ENCODE data around the gene TMEM163.

Gene TMEM163

GRCh38 chr2:134468164-134468563 is 250.6 kb downstream of the TMEM163 start:
- H3K4me3 ChIP-seq (ENCODE audit: low read length in 2 of 2), result no peak overlapping the region
- H3K9me3 ChIP-seq (ENCODE audit: control insufficient read depth in 2 of 2, low read length in 2 of 2), result peaks cover 0 to 4% of the 10 kb centered on the region in 2 donors
- no peak overlapping the region for H3K27ac ChIP-seq (ENCODE audit: low read length)
- no peaks in the 10 kb centered on the region for H3K36me3 ChIP-seq (ENCODE audit: control insufficient read depth in 2 of 2, insufficient read depth in 2 of 2, low read length in 2 of 2)
- H3K4me1 ChIP-seq (ENCODE audit: control insufficient read depth, insufficient read depth, low read length), result no peaks in the 10 kb centered on the region
- H3K27me3 ChIP-seq (ENCODE audit: control insufficient read depth in 1 of 2, insufficient read depth in 2 of 2, low read length in 2 of 2), result peaks cover 0 to 2% of the 10 kb centered on the region in 2 donors
- no peak overlapping the region for H3K9ac ChIP-seq (ENCODE audit: low read length in 2 of 2)

- no peak overlapping the region for H3K4me3 ChIP-seq (ENCODE audit: low read length in 2 of 2)
- H3K9ac ChIP-seq (ENCODE audit: low read length in 2 of 2), result no peak overlapping the region
- H3K27ac ChIP-seq (ENCODE audit: low read length), result no peak overlapping the region
- no peaks in the 10 kb centered on the region for H3K36me3 ChIP-seq (ENCODE audit: control insufficient read depth in 2 of 2, insufficient read depth in 2 of 2, low read length in 2 of 2)
- H3K4me1 ChIP-seq (ENCODE audit: control insufficient read depth, insufficient read depth, low read length), result no peaks in the 10 kb centered on the region
- H3K27me3 ChIP-seq (ENCODE audit: control insufficient read depth in 1 of 2, insufficient read depth in 2 of 2, low read length in 2 of 2), result peaks cover 0 to 2% of the 10 kb centered on the region in 2 donors
- no peaks in the 10 kb centered on the region for H3K9me3 ChIP-seq (ENCODE audit: control insufficient read depth in 2 of 2, low read length in 2 of 2)
These were observed 252.7 kb downstream of the TMEM163 start for GRCh38 chr2:134466141-134466540.

GRCh38 chr2:134465228-134466105 is 253.3 kb downstream of the TMEM163 start:
- Histone ChIP-seq H3K4me3 (ENCODE audit: low read length in 2 of 2) (no peak overlapping the region), H3K4me1 (ENCODE audit: control insufficient read depth, insufficient read depth, low read length) (no peaks in the 10 kb centered on the region), H3K27ac (ENCODE audit: low read length) (no peak overlapping the region), H3K27me3 (ENCODE audit: control insufficient read depth in 1 of 2, insufficient read depth in 2 of 2, low read length in 2 of 2) (peaks cover 0 to 2% of the 10 kb centered on the region in 2 donors), H3K9me3 (ENCODE audit: control insufficient read depth in 2 of 2, low read length in 2 of 2) (no peaks in the 10 kb centered on the region), H3K9ac (ENCODE audit: low read length in 2 of 2) (no peak overlapping the region), H3K36me3 (ENCODE audit: control insufficient read depth in 2 of 2, insufficient read depth in 2 of 2, low read length in 2 of 2) (no peaks in the 10 kb centered on the region)

GRCh38 chr2:134463699-134464022 is 255.1 kb downstream of the TMEM163 start:
- H3K4me1 ChIP-seq (ENCODE audit: control insufficient read depth, insufficient read depth, low read length), result no peaks in the 10 kb centered on the region
- H3K9me3 ChIP-seq (ENCODE audit: control insufficient read depth in 2 of 2, low read length in 2 of 2), result no peaks in the 10 kb centered on the region
- H3K36me3 ChIP-seq (ENCODE audit: control insufficient read depth in 2 of 2, insufficient read depth in 2 of 2, low read length in 2 of 2), result no peaks in the 10 kb centered on the region
- H3K4me3 ChIP-seq (ENCODE audit: low read length in 2 of 2), result no peak overlapping the region
- peaks cover 0 to 2% of the 10 kb centered on the region in 2 donors for H3K27me3 ChIP-seq (ENCODE audit: control insufficient read depth in 1 of 2, insufficient read depth in 2 of 2, low read length in 2 of 2)
- no peak overlapping the region for H3K9ac ChIP-seq (ENCODE audit: low read length in 2 of 2)
- no peak overlapping the region for H3K27ac ChIP-seq (ENCODE audit: low read length)

GRCh38 chr2:134462791-134463698 is 255.8 kb downstream of the TMEM163 start:
- no peaks in the 10 kb centered on the region for H3K36me3 ChIP-seq (ENCODE audit: control insufficient read depth in 2 of 2, insufficient read depth in 2 of 2, low read length in 2 of 2)

GRCh38 chr2:134462275-134462674 is 256.5 kb downstream of the TMEM163 start:
- H3K9ac ChIP-seq (ENCODE audit: low read length in 2 of 2), result no peak overlapping the region
- H3K27ac ChIP-seq (ENCODE audit: low read length), result no peak overlapping the region
- H3K36me3 ChIP-seq (ENCODE audit: control insufficient read depth in 2 of 2, insufficient read depth in 2 of 2, low read length in 2 of 2), result no peaks in the 10 kb centered on the region
- no peak overlapping the region for H3K4me3 ChIP-seq (ENCODE audit: low read length in 2 of 2)
- H3K9me3 ChIP-seq (ENCODE audit: control insufficient read depth in 2 of 2, low read length in 2 of 2), result no peaks in the 10 kb centered on the region
- H3K4me1 ChIP-seq (ENCODE audit: control insufficient read depth, insufficient read depth, low read length), result no peaks in the 10 kb centered on the region
- H3K27me3 ChIP-seq (ENCODE audit: control insufficient read depth in 1 of 2, insufficient read depth in 2 of 2, low read length in 2 of 2), result peaks cover 0 to 2% of the 10 kb centered on the region in 2 donors

More at GRCh38 chr2:134462791-134463698, 255.8 kb downstream of the TMEM163 start:
- Histone ChIP-seq H3K4me1 (ENCODE audit: control insufficient read depth, insufficient read depth, low read length) (no peaks in the 10 kb centered on the region), H3K9ac (ENCODE audit: low read length in 2 of 2) (no peak overlapping the region), H3K27me3 (ENCODE audit: control insufficient read depth in 1 of 2, insufficient read depth in 2 of 2, low read length in 2 of 2) (peaks cover 0 to 2% of the 10 kb centered on the region in 2 donors), H3K4me3 (ENCODE audit: low read length in 2 of 2) (no peak overlapping the region), H3K9me3 (ENCODE audit: control insufficient read depth in 2 of 2, low read length in 2 of 2) (no peaks in the 10 kb centered on the region), H3K27ac (ENCODE audit: low read length) (no peak overlapping the region)

- Histone ChIP-seq H3K9me3 (ENCODE audit: control insufficient read depth in 2 of 2, low read length in 2 of 2) (no peaks in the 10 kb centered on the region), H3K4me3 (ENCODE audit: low read length in 2 of 2) (no peak overlapping the region), H3K4me1 (ENCODE audit: control insufficient read depth, insufficient read depth, low read length) (no peaks in the 10 kb centered on the region), H3K36me3 (ENCODE audit: control insufficient read depth in 2 of 2, insufficient read depth in 2 of 2, low read length in 2 of 2) (no peaks in the 10 kb centered on the region), H3K9ac (ENCODE audit: low read length in 2 of 2) (no peak overlapping the region), H3K27me3 (ENCODE audit: control insufficient read depth in 1 of 2, insufficient read depth in 2 of 2, low read length in 2 of 2) (peaks cover 0 to 2% of the 10 kb centered on the region in 2 donors), H3K27ac (ENCODE audit: low read length) (no peak overlapping the region)
These were observed 257.3 kb downstream of the TMEM163 start for GRCh38 chr2:134461511-134461910.

- Histone ChIP-seq H3K27me3 (ENCODE audit: control insufficient read depth in 1 of 2, insufficient read depth in 2 of 2, low read length in 2 of 2) (peaks cover 0 to 2% of the 10 kb centered on the region in 2 donors), H3K27ac (ENCODE audit: low read length) (no peak overlapping the region), H3K4me1 (ENCODE audit: control insufficient read depth, insufficient read depth, low read length) (no peaks in the 10 kb centered on the region), H3K4me3 (ENCODE audit: low read length in 2 of 2) (no peak overlapping the region), H3K36me3 (ENCODE audit: control insufficient read depth in 2 of 2, insufficient read depth in 2 of 2, low read length in 2 of 2) (no peaks in the 10 kb centered on the region), H3K9ac (ENCODE audit: low read length in 2 of 2) (no peak overlapping the region), H3K9me3 (ENCODE audit: control insufficient read depth in 2 of 2, low read length in 2 of 2) (no peaks in the 10 kb centered on the region)
These were observed 258.2 kb downstream of the TMEM163 start for GRCh38 chr2:134460583-134460998.

- Histone ChIP-seq H3K27me3 (ENCODE audit: control insufficient read depth in 1 of 2, insufficient read depth in 2 of 2, low read length in 2 of 2) (peaks cover 0 to 2% of the 10 kb centered on the region in 2 donors), H3K27ac (ENCODE audit: low read length) (no peak overlapping the region), H3K36me3 (ENCODE audit: control insufficient read depth in 2 of 2, insufficient read depth in 2 of 2, low read length in 2 of 2) (no peaks in the 10 kb centered on the region), H3K4me1 (ENCODE audit: control insufficient read depth, insufficient read depth, low read length) (no peaks in the 10 kb centered on the region), H3K9ac (ENCODE audit: low read length in 2 of 2) (no peak overlapping the region), H3K4me3 (ENCODE audit: low read length in 2 of 2) (no peak overlapping the region), H3K9me3 (ENCODE audit: control insufficient read depth in 2 of 2, low read length in 2 of 2) (no peaks in the 10 kb centered on the region)
These were observed 258.9 kb downstream of the TMEM163 start for GRCh38 chr2:134459706-134460406.

GRCh38 chr2:134458950-134459349 is 259.9 kb downstream of the TMEM163 start:
- peaks cover 0 to 2% of the 10 kb centered on the region in 2 donors for H3K27me3 ChIP-seq (ENCODE audit: control insufficient read depth in 1 of 2, insufficient read depth in 2 of 2, low read length in 2 of 2)
- H3K4me3 ChIP-seq (ENCODE audit: low read length in 2 of 2), result no peak overlapping the region
- no peaks in the 10 kb centered on the region for H3K4me1 ChIP-seq (ENCODE audit: control insufficient read depth, insufficient read depth, low read length)

More at GRCh38 chr2:134458950-134459349, 259.9 kb downstream of the TMEM163 start:
- H3K9me3 ChIP-seq (ENCODE audit: control insufficient read depth in 2 of 2, low read length in 2 of 2), result no peaks in the 10 kb centered on the region
- no peaks in the 10 kb centered on the region for H3K36me3 ChIP-seq (ENCODE audit: control insufficient read depth in 2 of 2, insufficient read depth in 2 of 2, low read length in 2 of 2)
- H3K27ac ChIP-seq (ENCODE audit: low read length), result no peak overlapping the region
- no peak overlapping the region for H3K9ac ChIP-seq (ENCODE audit: low read length in 2 of 2)
